ENCODE results near the gene SRPRA.

- TF ChIP-seq, protein P1, sequence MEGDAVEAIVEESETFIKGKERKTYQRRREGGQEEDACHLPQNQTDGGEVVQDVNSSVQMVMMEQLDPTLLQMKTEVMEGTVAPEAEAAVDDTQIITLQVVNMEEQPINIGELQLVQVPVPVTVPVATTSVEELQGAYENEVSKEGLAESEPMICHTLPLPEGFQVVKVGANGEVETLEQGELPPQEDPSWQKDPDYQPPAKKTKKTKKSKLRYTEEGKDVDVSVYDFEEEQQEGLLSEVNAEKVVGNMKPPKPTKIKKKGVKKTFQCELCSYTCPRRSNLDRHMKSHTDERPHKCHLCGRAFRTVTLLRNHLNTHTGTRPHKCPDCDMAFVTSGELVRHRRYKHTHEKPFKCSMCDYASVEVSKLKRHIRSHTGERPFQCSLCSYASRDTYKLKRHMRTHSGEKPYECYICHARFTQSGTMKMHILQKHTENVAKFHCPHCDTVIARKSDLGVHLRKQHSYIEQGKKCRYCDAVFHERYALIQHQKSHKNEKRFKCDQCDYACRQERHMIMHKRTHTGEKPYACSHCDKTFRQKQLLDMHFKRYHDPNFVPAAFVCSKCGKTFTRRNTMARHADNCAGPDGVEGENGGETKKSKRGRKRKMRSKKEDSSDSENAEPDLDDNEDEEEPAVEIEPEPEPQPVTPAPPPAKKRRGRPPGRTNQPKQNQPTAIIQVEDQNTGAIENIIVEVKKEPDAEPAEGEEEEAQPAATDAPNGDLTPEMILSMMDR (IDR thresholded peaks at IDR 0.05; ENCODE audit: borderline replicate concordance, extremely low read depth, low read length, poor library complexity, severe bottlenecking), result no peak
- TF ChIP-seq EZH2 (IDR thresholded peaks at IDR 0.05; ENCODE audit: borderline replicate concordance, low read depth, low read length, severe bottlenecking), result no peak
Measured at GRCh38 chr11:126224647-126225294, 43.9 kb downstream of the SRPRA start.

Measured in DND-41 (cell line).